Fibroblast of the aortic adventitia (primary cell): Measurements from ENCODE around the gene RIMBP2. TPM values are rescaled to one million over a fixed set of nuclear protein-coding genes. Genes with fewer than 3 reads are reported as not detected.

Experiments used
- DNase-seq: peaks from one replicate; pipeline ENCODE4 v3.0.0-alpha.2; 2010; ENCODE audit warnings: low read depth
- H3K4me3 ChIP-seq: 2 replicates; pipeline ENCODE4 v1.5.1; 2011; ENCODE audit warnings: low read depth, mild to moderate bottlenecking, control low read depth, low read length, moderate library complexity
- total RNA-seq: library from RNA; depleted of rRNA; stranded (reverse); fragments of >200 nt; gene quantifications from 2 replicates; pipeline ENCODE4 v1.2.3, GENCODE V29; 2012; ENCODE audit warnings: low replicate concordance
- TF ChIP-seq, protein P1 (sequence below): IDR thresholded peaks from 2 replicates; pipeline ENCODE4 v1.5.1; 2011; ENCODE audit warnings: mild to moderate bottlenecking, low read length, control low read depth, inconsistent platforms; ENCODE audit not compliant: insufficient read depth

The RIMBP2 gene
- total RNA-seq, 1 donor: not detected

DNA sequence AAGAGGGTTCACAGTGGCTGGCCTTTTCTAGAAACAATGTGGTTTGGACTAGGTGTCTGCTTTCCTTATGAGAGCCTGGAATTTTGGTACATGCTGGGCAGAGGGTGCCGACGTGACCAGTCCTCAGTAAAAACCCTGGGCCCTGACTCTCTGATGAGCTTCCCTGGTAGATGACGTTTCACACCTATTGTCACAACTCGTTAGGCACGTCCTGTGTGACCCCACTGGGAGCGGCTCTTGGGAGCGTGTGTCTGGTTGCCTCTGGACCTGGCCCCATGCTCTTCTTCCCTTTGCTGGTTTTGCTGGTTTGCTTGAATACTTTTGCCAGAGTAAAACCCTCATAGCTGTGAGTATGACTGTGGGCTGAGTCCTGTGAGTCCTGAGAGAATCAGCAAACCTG lies 136.9 kb downstream of the RIMBP2 start:
- no peak overlapping the region for H3K4me3 ChIP-seq
- no peak for DNase-seq
- TF ChIP-seq, protein P1, sequence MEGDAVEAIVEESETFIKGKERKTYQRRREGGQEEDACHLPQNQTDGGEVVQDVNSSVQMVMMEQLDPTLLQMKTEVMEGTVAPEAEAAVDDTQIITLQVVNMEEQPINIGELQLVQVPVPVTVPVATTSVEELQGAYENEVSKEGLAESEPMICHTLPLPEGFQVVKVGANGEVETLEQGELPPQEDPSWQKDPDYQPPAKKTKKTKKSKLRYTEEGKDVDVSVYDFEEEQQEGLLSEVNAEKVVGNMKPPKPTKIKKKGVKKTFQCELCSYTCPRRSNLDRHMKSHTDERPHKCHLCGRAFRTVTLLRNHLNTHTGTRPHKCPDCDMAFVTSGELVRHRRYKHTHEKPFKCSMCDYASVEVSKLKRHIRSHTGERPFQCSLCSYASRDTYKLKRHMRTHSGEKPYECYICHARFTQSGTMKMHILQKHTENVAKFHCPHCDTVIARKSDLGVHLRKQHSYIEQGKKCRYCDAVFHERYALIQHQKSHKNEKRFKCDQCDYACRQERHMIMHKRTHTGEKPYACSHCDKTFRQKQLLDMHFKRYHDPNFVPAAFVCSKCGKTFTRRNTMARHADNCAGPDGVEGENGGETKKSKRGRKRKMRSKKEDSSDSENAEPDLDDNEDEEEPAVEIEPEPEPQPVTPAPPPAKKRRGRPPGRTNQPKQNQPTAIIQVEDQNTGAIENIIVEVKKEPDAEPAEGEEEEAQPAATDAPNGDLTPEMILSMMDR: no peak

DNA sequence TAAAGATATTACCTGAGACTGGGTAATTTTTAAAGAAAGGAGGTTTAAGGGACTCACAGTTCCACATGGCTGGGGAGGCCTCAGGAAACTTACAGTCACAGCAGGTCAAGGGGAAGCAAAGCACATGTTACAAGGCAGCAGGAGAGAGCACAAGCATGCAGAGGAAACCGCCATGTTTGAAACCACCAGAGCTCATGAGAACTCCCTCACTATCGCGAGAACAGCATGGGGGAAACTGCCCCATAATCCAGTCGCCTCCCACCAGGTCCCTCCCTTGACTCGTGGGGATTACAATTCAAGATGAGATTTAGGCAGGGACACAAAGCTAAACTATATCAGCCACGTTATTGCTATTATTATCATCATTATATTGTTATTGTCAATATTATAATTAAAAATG lies 138.7 kb downstream of the RIMBP2 start:
- DNase-seq: no peak
- TF ChIP-seq, protein P1: no peak
- H3K4me3 ChIP-seq: no peak overlapping the region

DNA sequence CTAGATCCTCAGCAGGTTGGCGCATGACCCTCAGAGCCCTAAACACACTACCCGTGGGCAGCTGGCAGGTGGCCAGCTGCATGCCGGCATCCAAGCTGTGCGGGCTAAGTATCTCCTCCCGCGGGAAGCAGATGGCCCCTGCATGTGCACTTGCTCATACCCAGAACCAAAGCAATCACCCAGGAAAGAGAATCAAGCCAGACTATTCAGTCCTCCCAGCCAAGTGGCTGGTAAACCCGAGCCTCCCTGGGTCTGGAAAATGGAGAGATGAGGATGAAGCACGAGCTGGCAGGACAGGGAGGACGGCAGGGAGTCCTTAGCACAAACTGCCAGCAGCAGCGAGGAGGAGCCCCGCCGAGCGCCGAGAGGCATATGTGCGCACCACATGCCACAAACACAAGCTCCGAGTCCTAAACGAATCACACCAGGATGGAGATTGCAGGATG lies 139.7 kb downstream of the RIMBP2 start:
- DNase-seq: no peak
- TF ChIP-seq, protein P1: no peak
- no peak overlapping the region for H3K4me3 ChIP-seq

DNA sequence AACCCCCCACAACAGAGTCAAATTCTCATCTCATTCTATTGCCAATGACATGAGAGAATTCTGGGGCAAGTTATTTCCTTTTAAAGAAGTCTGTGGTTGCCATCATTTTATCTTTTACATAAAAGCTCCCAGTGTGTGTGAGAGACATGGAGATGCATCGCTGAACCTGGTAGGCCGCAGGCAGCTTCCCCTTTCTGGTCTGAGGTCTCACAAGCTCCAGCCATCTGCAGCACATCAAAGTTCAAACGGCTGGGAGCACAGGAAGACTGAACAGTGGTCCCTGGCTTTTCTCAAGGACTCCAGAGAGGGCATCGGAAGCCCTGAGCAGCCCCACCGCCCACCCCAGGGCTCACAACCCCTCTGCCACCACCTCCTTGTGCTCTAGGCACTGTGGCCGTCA lies 141.7 kb downstream of the RIMBP2 start:
- H3K4me3 ChIP-seq: no peak overlapping the region
- TF ChIP-seq, protein P1: no peak
- DNase-seq: no peak

DNA sequence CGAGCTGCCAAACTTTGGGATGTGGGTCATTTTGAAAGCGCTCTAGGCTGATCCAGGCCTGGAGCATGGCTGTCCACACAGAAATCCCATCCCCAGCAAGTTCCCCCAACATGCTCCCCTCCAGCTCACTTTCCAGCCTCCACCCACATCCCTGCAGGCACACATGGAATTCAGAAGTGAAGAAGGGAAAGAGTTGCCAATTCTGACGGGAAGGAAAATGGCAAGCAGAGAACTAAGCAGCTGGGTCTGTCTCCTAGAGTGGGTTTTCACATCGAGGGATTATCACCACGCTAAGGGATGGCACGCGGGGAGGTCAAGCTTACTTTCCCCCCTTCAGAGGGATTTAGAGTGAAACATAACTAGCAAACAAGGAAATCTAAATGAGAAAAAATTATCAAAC lies 142.3 kb downstream of the RIMBP2 start:
- TF ChIP-seq, protein P1: no peak
- H3K4me3 ChIP-seq: no peak overlapping the region
- no peak for DNase-seq

DNA sequence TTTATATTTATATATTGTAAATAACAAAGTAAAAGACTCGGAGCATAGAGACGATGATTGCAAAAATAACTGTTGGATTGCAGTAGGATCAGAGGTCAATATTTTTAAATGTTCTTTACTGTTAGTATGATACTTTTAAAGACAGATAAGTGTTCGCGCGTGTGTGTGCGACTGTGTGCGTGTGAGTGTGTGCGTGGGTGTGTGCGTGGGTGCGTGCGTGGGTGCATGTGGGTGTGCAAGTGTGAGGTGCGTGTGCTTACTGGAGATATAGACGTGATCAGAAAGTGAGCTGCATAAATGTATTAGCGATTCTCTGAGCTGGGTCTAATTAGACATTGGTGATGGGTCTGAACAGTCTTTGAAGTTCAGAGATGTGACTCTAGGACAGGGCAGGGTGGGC lies 142.9 kb downstream of the RIMBP2 start:
- TF ChIP-seq, protein P1: no peak
- DNase-seq: no peak
- H3K4me3 ChIP-seq: no peak overlapping the region

DNA sequence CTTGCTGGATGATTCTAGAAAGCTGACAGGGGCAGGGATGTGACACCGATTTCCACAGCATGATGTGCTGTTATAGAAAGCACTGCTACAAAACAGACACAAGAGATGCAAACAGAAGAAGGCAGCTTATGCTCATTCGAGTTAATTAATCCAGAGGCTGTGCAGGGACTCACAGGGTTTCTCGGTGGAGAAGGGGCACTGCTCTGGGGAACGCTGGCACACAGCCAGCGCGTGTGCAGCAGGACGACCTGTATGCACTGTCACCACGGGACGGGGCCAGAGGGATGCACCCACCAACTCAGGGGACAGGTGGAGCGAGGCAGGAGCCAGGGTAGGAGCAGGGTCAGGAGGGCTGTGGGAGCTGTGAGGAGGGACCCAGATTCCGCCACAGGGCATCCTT lies 143.5 kb downstream of the RIMBP2 start:
- H3K4me3 ChIP-seq: no peak overlapping the region
- no peak for DNase-seq
- TF ChIP-seq, protein P1: no peak
